Activated naive CD8-positive, alpha-beta T cell treated with anti-CD3 and anti-CD28 coated beads, Interleukin-2, amount 10 ng/mL, durations not matched to agents 7 days and 5 days (primary cell): Measurements from ENCODE around the gene BMP10. TPM values are rescaled to one million over a fixed set of nuclear protein-coding genes. Genes with fewer than 3 reads are reported as not detected.

Experiments used
- ATAC-seq: fragments of 150-1000 bp; cut with Tn5 transposase; one replicate; pipeline ENCODE4 v1.10.0; 2021; ENCODE audit warnings: low read depth, moderate library complexity
- POLR2A ChIA-PET: fragments of 350-600 bp; sonication (Branson Sonifier 250); formaldehyde crosslinking; loops from one replicate; lab custom pipeline; 2021; ENCODE audit warnings: antibody characterized with exemption; lab: Charles Lee
- DNase-seq: peaks from one replicate; pipeline ENCODE4 v3.0.0; 2021
- H3K27ac Mint-ChIP-seq: one replicate; pipeline ENCODE4 v1.8.0; 2022; ENCODE audit warnings: mild to moderate bottlenecking, mixed read lengths
- H3K27me3 Mint-ChIP-seq: one replicate; pipeline ENCODE4 v1.8.0; 2022; ENCODE audit warnings: mild to moderate bottlenecking, moderate library complexity, mixed read lengths
- H3K36me3 Mint-ChIP-seq: one replicate; pipeline ENCODE4 v1.8.0; 2021; ENCODE audit warnings: mild to moderate bottlenecking, mixed read lengths
- H3K4me1 Mint-ChIP-seq: one replicate; pipeline ENCODE4 v1.8.0; 2021; ENCODE audit warnings: mixed read lengths
- H3K4me3 Mint-ChIP-seq: one replicate; pipeline ENCODE4 v1.8.0; 2022; ENCODE audit warnings: mild to moderate bottlenecking, moderate library complexity, mixed read lengths
- H3K9me3 Mint-ChIP-seq: one replicate; pipeline ENCODE4 v1.8.0; 2021; ENCODE audit warnings: mixed read lengths
- total RNA-seq, 2 experiments: library from RNA; stranded (reverse); gene quantifications; one replicate each; pipeline ENCODE4 v1.2.3, GENCODE V29; 2021

BMP10 gene
- total RNA-seq: not detected

GRCh38 chr2:68871159-68871764 is at the start of gene BMP10:
BMP10 (minus strand) TSS chr2:68871397; CDS start chr2:68871358, 39 bp downstream.
- POLR2A ChIA-PET: no interaction called here
- H3K27me3 Mint-ChIP-seq: peaks cover 5% of the 10 kb centered on the region
- H3K27ac Mint-ChIP-seq: no peak within 1 kb of the TSS
- ATAC-seq (no peak), DNase-seq (no peak)
- H3K4me3 Mint-ChIP-seq: no peak within 1 kb of the TSS
- no peaks in the 10 kb centered on the region for H3K36me3 Mint-ChIP-seq
- H3K9me3 Mint-ChIP-seq: no peaks in the 10 kb centered on the region
- H3K4me1 Mint-ChIP-seq: no peaks in the 10 kb centered on the region

- Mint-ChIP-seq H3K27me3 (no peaks in the 10 kb centered on the region), H3K9me3 (no peaks in the 10 kb centered on the region), H3K4me3 (no peak overlapping the region), H3K4me1 (peaks cover 7% of the 10 kb centered on the region), H3K27ac (no peak overlapping the region), H3K36me3 (no peaks in the 10 kb centered on the region)
- POLR2A ChIA-PET: no interaction called here
- ATAC-seq (no peak), DNase-seq (no peak)
These were observed 49.4 kb upstream of the BMP10 start for GRCh38 chr2:68920481-68921170.

- H3K4me3 Mint-ChIP-seq: no peak overlapping the region
- no peak overlapping the region for H3K27ac Mint-ChIP-seq
- H3K4me1 Mint-ChIP-seq: peaks cover 1% of the 10 kb centered on the region
- no peak for ATAC-seq
- POLR2A ChIA-PET: no interaction called here
- DNase-seq: no peak
- no peaks in the 10 kb centered on the region for H3K9me3 Mint-ChIP-seq
- H3K27me3 Mint-ChIP-seq: no peaks in the 10 kb centered on the region
- H3K36me3 Mint-ChIP-seq: no peaks in the 10 kb centered on the region
These were observed 47.3 kb upstream of the BMP10 start for GRCh38 chr2:68918497-68918896.

- Mint-ChIP-seq H3K9me3 (no peaks in the 10 kb centered on the region), H3K4me1 (peaks cover 1% of the 10 kb centered on the region), H3K4me3 (no peak overlapping the region), H3K27ac (no peak overlapping the region), H3K36me3 (no peaks in the 10 kb centered on the region), H3K27me3 (no peaks in the 10 kb centered on the region)
- POLR2A ChIA-PET: no interaction called here
- ATAC-seq (no peak), DNase-seq (no peak)
These were observed 46.0 kb upstream of the BMP10 start for GRCh38 chr2:68917034-68917718.

GRCh38 chr2:68916226-68916625 is 45.0 kb upstream of the BMP10 start:
- ATAC-seq (no peak), DNase-seq (no peak)
- Mint-ChIP-seq H3K27ac (no peak overlapping the region), H3K4me1 (peaks cover 3% of the 10 kb centered on the region), H3K36me3 (no peaks in the 10 kb centered on the region), H3K9me3 (no peaks in the 10 kb centered on the region), H3K4me3 (no peak overlapping the region), H3K27me3 (no peaks in the 10 kb centered on the region)
- POLR2A ChIA-PET: no interaction called here

GRCh38 chr2:68915393-68915792 is 44.2 kb upstream of the BMP10 start:
- DNase-seq (no peak), ATAC-seq (no peak)
- POLR2A ChIA-PET: no interaction called here
- Mint-ChIP-seq H3K4me3 (no peak overlapping the region), H3K27ac (no peak overlapping the region), H3K36me3 (no peaks in the 10 kb centered on the region), H3K9me3 (no peaks in the 10 kb centered on the region), H3K27me3 (no peaks in the 10 kb centered on the region), H3K4me1 (peaks cover 6% of the 10 kb centered on the region)

- ATAC-seq: no peak
- Mint-ChIP-seq H3K4me1 (peaks cover 22% of the 10 kb centered on the region), H3K27me3 (no peaks in the 10 kb centered on the region), H3K9me3 (no peaks in the 10 kb centered on the region), H3K4me3 (no peak overlapping the region), H3K27ac (no peak overlapping the region), H3K36me3 (no peaks in the 10 kb centered on the region)
- POLR2A ChIA-PET: interaction anchor here (1.0 kb wide), 1 partner anchor 85 kb away, joined by 3 read pairs; no protein-coding TSS in a partner anchor
- no peak for DNase-seq
These were observed 42.2 kb upstream of the BMP10 start for GRCh38 chr2:68913359-68913758.

GRCh38 chr2:68912732-68913131 is 41.5 kb upstream of the BMP10 start:
- POLR2A ChIA-PET: interaction anchor here (1.0 kb wide), 1 partner anchor 84 kb away, joined by 3 read pairs; no protein-coding TSS in a partner anchor
- H3K27me3 Mint-ChIP-seq: no peaks in the 10 kb centered on the region
- H3K4me3 Mint-ChIP-seq: no peak overlapping the region
- H3K36me3 Mint-ChIP-seq: no peaks in the 10 kb centered on the region
- H3K9me3 Mint-ChIP-seq: no peaks in the 10 kb centered on the region
- H3K4me1 Mint-ChIP-seq: peaks cover 28% of the 10 kb centered on the region
- H3K27ac Mint-ChIP-seq: no peak overlapping the region
- peak; percentile 50 for DNase-seq
- peak; percentile 48 for ATAC-seq

- POLR2A ChIA-PET: interaction anchor here (1.0 to 1.3 kb wide), 2 partner anchors 84 to 171 kb away, joined by 3 read pairs; no protein-coding TSS in a partner anchor
- no peaks in the 10 kb centered on the region for H3K9me3 Mint-ChIP-seq
- no peak overlapping the region for H3K27ac Mint-ChIP-seq
- no peaks in the 10 kb centered on the region for H3K27me3 Mint-ChIP-seq
- no peak overlapping the region for H3K4me3 Mint-ChIP-seq
- DNase-seq (no peak), ATAC-seq (no peak)
- H3K36me3 Mint-ChIP-seq: no peaks in the 10 kb centered on the region
- peaks cover 32% of the 10 kb centered on the region for H3K4me1 Mint-ChIP-seq
These were observed 40.9 kb upstream of the BMP10 start for GRCh38 chr2:68912111-68912510.

- POLR2A ChIA-PET: interaction anchor here (1.3 kb wide), 1 partner anchor 170 kb away, joined by 3 read pairs; no protein-coding TSS in a partner anchor
- no peak for ATAC-seq
These were observed 40.5 kb upstream of the BMP10 start for GRCh38 chr2:68911709-68912108.

GRCh38 chr2:68911246-68911645 is 40.0 kb upstream of the BMP10 start:
- H3K27me3 Mint-ChIP-seq: no peaks in the 10 kb centered on the region
- POLR2A ChIA-PET: interaction anchor here (1.3 kb wide), 1 partner anchor 170 kb away, joined by 3 read pairs; no protein-coding TSS in a partner anchor
- H3K9me3 Mint-ChIP-seq: no peaks in the 10 kb centered on the region
- H3K27ac Mint-ChIP-seq: no peak overlapping the region
- H3K36me3 Mint-ChIP-seq: no peaks in the 10 kb centered on the region
- DNase-seq (no peak), ATAC-seq (no peak)
- no peak overlapping the region for H3K4me3 Mint-ChIP-seq
- peaks cover 33% of the 10 kb centered on the region for H3K4me1 Mint-ChIP-seq

More at GRCh38 chr2:68911709-68912108, 40.5 kb upstream of the BMP10 start:
- Mint-ChIP-seq H3K4me1 (peaks cover 33% of the 10 kb centered on the region), H3K27me3 (no peaks in the 10 kb centered on the region), H3K27ac (no peak overlapping the region), H3K9me3 (no peaks in the 10 kb centered on the region), H3K36me3 (no peaks in the 10 kb centered on the region), H3K4me3 (peak overlapping the region; percentile 7)
- DNase-seq: no peak

- peak overlapping the region; percentile 19 for H3K4me3 Mint-ChIP-seq
- H3K4me1 Mint-ChIP-seq: peaks cover 33% of the 10 kb centered on the region
- H3K27me3 Mint-ChIP-seq: no peaks in the 10 kb centered on the region
- H3K36me3 Mint-ChIP-seq: no peaks in the 10 kb centered on the region
- H3K27ac Mint-ChIP-seq: peak overlapping the region; percentile 52
- POLR2A ChIA-PET: interaction anchor here (2.1 kb wide), 1 partner anchor 172 kb away, joined by 7 read pairs; no protein-coding TSS in a partner anchor
- DNase-seq: peak; percentile 63
- no peak for ATAC-seq
- peaks cover 2% of the 10 kb centered on the region for H3K9me3 Mint-ChIP-seq
These were observed 38.8 kb upstream of the BMP10 start for GRCh38 chr2:68909793-68910674.
